22Rv1 (cell line): ENCODE results near the gene ARHGEF2.

Experiments
- CTCF ChIP-seq: fragments of 450-650 bp; IDR thresholded peaks from 2 replicates; pipeline ENCODE4 v1.5.1; 2017; ENCODE audit warnings: mild to moderate bottlenecking
- ZFX ChIP-seq: fragments of 450-650 bp; IDR thresholded peaks from 2 replicates; pipeline ENCODE4 v1.6.1; 2017; ENCODE audit warnings: antibody characterized with exemption, borderline replicate concordance

- TF ChIP-seq ZFX (no peak), CTCF (no peak)
Observed at GRCh38 chr1:155966750-155967149, 11.6 kb downstream of the ARHGEF2 start.
